GM12892 (cell line): ENCODE measurements around the gene CLCA2.

ENCODE experiments used
- POLR2A ChIP-seq: IDR thresholded peaks from 2 replicates; pipeline ENCODE4 v1.6.1; 2011; ENCODE audit warnings: low read depth, low read length, control low read depth
- POLR2AphosphoS5 ChIP-seq: IDR thresholded peaks from 2 replicates; pipeline ENCODE4 v1.6.1; 2011; ENCODE audit warnings: low read depth, low read length, control low read depth
- TAF1 ChIP-seq: IDR thresholded peaks from 2 replicates; pipeline ENCODE4 v1.6.1; 2011; ENCODE audit warnings: low read depth, mild to moderate bottlenecking, control low read depth, low read length, borderline replicate concordance

GRCh38 chr1:86464819-86465218, 40.8 kb downstream of the CLCA2 start:
- TF ChIP-seq POLR2AphosphoS5 (no peak), TAF1 (no peak), POLR2A (no peak)
